KBM-7 (cell line): Measurements from ENCODE around the gene UQCC5.

Experiments
- DNase-seq: peaks from one replicate; pipeline ENCODE4 v3.0.0-alpha.2; 2015
- in situ Hi-C: fragments of 300-500 bp; cut with MboI; formaldehyde crosslinking; loops from 2 replicates; pipeline ENCODE4 v1.14.3; 2020; ENCODE audit warnings: low sequenced_read_pairs, low pct_unique_long_range_greater_than_20kb, mixed read lengths

UQCC5 gene

DNA sequence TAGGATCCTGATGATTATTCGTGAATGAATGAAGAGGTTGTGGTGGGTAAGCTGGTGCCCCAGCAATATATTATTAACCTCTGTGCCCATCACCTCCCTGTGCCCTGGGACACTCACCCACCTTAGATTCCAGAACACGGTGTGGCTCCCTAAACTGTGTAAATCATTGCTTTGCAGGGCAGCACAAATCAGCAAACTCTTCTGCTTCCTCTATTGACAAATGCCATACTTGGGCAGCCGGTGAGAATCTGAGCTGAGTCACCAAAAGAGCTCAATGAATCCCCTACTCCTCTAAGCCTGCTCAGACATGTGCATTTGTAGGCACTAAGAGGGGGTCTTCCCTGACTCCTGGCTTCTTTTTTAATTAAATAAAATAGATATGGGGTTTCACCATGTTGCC lies 15.7 kb downstream of the UQCC5 start:
- in situ Hi-C loops: no loop called here
- DNase-seq: no peak

GRCh38 chr3:52554026-52554755 lies 17.8 kb downstream of the UQCC5 start:
- DNase-seq: no peak
- in situ Hi-C loops: no loop called here

GRCh38 chr3:52555056-52555455 lies 18.7 kb downstream of the UQCC5 start:
- DNase-seq: no peak
- in situ Hi-C loops: no loop called here

DNA sequence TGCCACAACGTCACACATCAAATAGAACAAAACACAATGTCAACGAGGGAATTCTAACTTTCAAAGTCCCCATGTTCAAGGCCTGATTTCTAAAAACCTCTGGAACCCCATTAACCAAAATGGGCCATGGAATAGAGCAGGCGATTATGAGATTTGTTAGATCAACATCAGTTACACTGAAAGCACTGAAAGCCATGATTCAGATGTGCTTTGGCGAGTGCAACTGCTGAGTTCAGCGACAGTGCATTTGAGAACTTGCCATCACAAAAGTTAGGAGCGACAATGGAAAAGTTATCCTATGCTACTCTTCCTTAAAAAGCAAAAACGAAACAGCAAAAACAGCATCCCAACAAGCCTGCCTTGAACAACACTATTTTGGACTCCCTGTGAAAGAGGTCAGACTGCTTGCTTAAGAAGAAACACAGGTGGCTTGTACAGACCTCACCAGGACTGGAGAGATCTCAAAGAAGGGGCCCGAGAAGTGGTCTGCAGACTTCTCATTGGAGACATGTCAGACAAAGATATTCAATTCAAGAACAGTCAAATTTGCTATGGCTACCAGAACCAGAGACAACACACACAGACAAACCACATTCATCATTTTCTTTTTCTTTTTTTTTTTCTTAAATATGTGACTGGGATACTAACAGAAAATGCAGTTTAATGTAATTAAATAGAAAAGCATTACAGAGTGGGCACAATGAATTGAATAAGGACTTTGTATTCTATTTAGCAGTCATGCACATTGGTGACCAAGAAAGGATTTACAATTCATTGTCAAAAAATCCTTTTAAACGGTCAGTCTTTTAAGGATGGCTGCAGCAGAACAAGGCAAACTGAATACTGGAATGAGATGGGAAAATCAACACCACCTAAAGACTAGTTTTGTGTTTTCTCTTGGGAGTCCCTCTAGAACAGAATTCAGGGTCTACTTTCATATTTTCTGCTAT lies 20.9 kb downstream of the UQCC5 start:
- no peak for DNase-seq
- in situ Hi-C loops: no loop called here

GRCh38 chr3:52558436-52558835 lies 22.0 kb downstream of the UQCC5 start:
- in situ Hi-C loops: no loop called here
- DNase-seq: no peak

GRCh38 chr3:52561028-52561747 lies 24.8 kb downstream of the UQCC5 start:
- in situ Hi-C loops: no loop called here
- DNase-seq: no peak

- in situ Hi-C loops: no loop called here
- DNase-seq: no peak
Observed at GRCh38 chr3:52563984-52564383, 27.6 kb downstream of the UQCC5 start.

- no peak for DNase-seq
- in situ Hi-C loops: no loop called here
Observed at GRCh38 chr3:52568069-52568468, 31.7 kb downstream of the UQCC5 start.

DNA sequence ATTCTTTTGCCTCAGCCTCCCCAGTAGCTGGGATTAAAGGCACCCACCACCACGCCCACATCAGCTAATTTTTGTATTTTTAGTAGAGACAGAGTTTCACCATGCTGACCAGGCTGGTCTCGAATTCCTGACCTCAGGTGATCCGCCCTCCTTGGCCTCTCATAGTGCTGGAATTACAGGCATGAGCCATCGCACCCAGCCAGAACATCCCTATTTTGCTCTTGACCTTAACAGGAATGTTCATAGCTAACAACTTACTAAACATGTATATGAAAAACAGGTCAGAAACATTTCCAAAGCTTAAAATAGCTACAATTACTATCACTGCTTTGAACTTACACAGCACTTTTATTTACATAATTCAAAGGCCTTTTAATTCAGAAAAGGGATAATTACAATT lies 33.7 kb downstream of the UQCC5 start:
- DNase-seq: no peak
- in situ Hi-C loops: no loop called here

GRCh38 chr3:52572221-52572620 lies 35.8 kb downstream of the UQCC5 start:
- no peak for DNase-seq
- in situ Hi-C loops: no loop called here

DNA sequence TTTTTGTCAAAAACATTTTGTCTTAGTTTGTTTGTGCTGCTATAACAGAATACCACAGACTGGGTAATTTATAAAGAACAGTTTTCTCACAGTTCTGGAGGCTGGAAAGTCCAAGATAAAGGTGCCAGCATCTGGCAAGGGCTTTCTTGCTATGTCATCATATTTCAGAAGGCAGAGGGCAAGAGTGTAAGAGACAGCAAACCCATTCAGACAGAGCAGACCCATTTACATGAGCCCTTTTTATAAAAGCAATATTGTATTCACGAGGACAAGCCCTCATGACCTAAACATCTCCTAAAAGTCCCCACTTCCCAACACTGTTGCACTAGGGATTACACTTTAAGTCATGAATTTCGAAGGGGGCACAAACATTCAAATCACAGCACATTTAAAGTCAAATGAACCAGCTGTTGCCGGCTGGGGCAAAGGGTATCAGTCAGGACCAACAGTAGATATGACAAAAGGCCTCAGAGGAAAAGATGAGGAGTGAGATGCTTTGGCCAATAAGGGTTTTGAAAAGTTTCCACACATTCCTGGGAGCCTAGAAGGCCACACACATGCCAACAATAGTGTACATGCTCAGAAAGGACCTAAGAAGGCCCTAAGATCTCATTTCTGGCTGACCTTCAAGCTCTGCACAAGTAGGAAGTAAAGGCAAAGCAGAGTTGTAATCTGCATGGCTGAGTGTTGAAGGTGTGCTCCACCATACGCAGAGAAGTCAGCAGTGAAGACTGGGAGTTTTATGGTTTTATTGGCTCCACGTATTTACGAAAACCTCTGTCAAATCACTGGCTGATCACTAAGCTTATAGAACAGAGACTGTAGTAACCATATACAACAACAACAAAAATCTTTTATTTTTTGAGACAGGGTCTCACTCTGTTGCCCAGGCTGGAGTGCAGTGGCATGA lies 37.9 kb downstream of the UQCC5 start:
- in situ Hi-C loops: no loop called here
- DNase-seq: no peak
